DMS153 treated with DMSO at 0.1 percent for 48 hours (cell line): ENCODE data around the gene PPFIA2.

Experiments used
- DNase-seq: peaks from one replicate; lab custom pipeline; 2025; ENCODE audit not compliant: unreplicated experiment; lab: John Stamatoyannopoulos, UW

The PPFIA2 gene

DNA sequence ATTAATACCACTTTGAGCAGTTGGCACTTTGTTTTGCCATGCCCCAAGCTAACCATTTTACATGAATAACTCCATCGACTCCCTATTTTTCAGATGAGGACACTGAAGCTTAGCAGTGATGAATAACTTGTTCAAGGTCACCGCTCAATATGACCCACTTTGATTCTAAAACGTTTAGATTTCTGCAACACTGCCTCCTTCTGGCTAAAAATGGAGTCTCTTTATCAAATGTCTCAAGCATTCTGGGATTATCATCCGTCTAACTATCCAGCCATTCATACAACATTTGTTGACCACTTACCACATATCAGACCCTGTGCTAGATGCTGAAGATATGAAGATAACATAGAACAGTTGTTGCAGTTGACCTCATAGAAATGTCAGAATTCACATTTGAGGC lies 298.0 kb downstream of the PPFIA2 start:
- no peak for DNase-seq

DNA sequence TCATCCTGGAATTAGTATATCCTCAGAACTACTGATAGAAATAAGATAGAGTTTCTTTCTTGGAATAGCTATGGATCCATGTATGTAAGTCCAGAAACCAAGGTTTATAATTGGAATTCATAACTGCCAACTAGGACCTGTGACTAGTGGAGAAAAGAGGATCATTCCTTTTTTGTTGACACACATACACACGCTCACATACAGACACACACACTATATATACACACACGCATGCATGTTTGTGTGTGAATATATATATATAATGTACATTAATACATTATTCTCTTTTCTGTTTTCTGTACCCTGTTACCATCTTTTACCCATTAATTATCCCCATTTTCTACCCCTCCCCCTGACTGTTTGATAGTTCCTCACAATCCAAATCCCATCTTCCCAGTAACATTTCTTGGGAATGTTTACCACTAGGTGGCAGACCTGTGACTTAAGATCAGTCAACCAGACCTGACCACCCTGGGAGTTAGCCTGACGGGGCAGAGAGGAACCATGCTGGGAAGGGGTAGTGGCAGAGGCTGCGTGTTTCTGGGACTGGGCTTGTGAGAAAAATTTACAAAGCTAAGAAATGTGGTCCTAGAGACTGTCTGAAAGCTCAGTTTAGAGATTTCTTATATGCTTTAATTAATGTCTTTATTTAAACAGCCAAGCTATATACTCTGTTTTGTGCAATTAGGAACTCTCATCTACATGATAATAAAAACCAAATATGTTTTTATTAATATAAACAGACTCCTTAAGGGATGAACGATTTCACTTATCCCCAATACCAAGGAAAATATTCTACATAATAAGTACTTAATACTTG lies 308.0 kb downstream of the PPFIA2 start:
- peak; percentile 34 for DNase-seq

DNA sequence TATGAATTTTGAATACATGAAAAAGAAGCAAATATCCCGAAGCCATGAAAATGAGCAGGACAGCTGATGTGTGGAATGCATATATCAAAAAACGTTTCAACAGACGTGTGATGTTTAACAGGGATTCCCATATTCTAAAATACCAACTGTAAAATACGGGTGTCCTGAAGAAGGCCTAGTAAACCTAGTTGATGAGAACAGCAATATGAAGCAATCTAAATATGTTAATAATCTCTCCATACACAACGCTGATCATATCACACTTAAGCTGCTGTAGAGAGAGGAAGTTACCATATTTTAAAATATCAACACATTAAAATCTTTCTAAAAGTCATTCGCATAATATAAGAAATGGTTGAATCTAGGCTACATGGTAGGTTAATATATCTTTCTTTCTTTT lies 317.5 kb downstream of the PPFIA2 start:
- no peak for DNase-seq

DNA sequence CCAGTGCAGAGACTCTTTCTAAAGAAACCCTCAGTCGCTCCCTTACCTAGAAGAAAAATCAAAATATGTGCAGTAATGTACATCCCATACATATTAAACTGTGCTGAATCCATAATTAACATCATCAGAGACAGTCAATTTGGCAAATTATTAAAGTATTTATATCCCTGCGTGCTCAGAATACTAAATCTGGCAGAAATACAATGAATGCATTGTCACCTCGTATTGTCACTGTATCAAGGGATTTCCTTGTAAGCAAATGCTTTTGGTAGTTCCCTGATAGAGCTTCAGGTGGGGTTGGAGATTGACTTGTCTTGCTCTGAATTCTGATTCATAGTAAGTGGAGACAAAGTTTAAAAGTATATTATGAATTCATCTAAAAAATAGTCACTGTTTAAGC lies 319.1 kb downstream of the PPFIA2 start:
- no peak for DNase-seq

DNA sequence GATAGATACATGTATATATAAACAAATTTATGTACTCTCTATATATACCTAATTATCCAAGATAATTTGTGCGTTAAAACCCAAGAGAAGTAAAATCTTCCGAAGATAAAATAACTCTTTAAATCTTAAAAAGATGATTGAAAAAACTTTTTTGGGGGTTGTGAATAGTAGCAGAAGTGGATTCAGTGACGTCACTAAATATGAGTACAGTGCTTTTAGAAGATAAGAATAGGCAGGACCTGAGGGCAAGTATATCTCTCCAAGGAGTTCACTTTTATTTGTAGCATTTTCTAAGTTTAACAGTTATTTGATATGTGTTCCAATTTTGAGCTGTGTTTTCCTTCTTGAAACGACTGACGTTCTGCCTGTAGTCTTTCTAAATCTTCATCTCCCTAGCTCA lies 319.8 kb downstream of the PPFIA2 start:
- no peak for DNase-seq

DNA sequence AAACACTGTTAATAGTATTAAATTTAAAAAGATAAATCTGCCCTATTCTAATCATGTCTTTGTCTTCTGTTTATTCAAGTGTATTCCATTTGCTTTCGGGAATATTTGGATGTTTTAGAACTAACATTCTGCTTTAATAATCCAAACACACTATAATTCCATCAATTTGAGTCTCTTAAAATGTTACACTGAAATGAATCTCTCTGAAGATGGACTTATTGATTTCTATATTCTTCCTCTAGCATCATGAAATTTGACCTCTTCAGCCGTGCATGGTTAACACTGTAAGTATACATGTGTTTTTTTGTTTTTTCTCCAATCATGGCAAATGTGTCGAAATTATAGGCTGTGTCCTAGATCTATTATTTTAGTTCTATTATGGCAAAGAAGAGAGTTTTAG lies 342.1 kb downstream of the PPFIA2 start:
- no peak for DNase-seq

DNA sequence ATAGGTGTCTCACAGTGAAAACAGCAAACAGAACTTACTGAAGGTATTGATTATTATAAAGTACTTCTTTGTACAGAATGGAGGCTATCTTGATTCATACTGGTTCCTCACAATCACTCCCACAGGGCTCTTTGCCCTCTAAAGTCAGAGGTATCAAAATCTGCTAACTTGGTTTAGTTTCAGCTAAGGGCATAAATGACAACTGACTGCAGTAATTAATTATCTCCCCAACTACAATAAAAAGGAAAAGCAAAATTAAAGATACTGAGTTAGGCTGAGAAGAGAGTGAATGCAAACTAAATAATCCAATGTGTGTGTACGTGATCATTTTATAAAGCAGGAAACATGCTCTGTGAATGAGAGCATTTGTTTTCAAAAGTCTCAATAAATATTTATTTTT lies 342.6 kb downstream of the PPFIA2 start:
- no peak for DNase-seq

DNA sequence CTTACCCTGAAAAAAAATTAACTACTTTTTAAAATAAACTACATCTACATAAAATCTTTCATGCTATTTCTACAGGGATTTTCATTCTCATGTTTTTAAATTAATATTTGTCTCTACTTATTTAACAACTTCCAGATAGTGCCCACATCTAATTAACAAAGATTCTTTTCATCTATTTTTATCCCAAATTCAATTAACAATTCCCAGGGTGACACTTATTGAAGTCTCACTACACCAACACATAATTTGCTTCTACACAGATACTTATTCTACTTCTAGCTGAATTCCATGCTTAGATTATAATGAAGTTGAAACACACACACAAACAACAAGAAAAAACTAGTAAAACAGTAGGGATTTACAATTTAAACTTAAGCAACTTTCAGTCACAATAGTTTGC lies 344.7 kb downstream of the PPFIA2 start:
- no peak for DNase-seq

DNA sequence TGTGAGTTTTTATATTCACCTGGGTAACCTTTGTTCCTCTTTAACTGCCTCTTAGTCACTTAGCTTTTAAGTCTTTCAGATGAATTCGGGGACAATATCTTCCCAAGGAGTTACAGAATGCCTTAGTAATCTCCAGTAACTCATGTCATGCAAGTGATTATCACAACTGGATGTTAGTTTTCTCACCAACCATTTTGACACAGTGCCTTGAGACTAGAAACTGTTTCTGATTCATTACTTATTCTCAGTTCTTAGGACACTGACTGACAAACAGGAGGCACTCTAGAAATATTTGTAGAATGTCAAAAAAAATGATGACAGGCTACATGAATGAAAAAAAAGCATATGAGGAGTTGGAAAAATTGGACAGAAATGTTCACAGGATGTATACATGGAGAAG lies 346.2 kb downstream of the PPFIA2 start:
- DNase-seq: no peak

DNA sequence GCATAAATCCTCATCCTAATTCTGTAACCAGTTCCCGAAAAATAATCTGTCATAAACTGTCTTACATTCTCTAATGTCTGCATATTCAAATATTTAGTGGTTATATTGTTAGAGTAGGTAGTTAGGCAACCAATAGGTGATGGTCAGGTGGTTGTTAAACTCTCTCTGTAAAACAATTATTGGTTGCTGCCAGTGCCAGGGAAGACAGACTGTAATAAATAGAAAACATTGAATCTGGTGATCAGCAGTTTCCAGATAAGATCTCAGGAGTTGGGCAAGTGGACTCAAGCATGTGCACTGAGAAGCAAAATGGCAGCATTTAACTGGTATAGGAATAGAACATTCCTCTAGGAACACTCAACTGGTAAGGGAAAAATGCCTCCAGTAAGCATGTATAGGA lies 355.8 kb downstream of the PPFIA2 start:
- no peak for DNase-seq

DNA sequence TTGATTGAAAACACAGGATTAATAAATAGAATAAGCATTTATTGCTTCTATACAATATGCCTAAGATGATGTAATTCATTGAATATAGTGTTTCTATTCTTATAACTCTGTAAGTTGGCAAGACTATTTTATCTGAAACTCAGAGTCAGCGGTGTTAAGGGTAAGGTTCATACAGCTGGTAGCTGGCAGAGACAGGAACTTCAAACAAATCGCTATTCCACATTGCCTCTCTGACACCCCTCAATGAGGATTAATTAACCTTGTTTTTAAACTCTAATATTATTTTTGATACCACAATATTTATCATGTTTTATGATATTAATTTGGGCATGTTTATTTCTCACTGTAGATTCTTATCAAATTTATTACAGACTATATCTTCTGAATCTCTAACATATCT lies 357.9 kb downstream of the PPFIA2 start:
- no peak for DNase-seq

DNA sequence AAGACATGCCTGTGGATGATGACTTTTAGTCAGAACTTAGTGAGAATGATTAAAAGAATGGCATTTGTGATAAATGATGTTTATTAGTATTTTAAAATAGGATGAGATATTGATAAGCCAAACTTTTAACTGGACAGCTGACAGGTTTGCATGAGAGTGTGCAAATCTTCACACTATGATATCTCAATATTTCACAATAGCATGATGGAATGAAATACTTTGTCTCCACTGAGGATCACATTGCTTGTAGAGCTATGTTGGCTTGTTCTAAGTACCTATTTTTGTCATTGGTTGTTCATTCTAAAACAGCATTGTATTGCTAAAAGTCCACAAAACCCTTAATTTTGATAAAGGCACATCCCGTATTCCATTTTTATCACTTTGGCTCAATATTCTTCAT lies 359.1 kb downstream of the PPFIA2 start:
- no peak for DNase-seq

DNA sequence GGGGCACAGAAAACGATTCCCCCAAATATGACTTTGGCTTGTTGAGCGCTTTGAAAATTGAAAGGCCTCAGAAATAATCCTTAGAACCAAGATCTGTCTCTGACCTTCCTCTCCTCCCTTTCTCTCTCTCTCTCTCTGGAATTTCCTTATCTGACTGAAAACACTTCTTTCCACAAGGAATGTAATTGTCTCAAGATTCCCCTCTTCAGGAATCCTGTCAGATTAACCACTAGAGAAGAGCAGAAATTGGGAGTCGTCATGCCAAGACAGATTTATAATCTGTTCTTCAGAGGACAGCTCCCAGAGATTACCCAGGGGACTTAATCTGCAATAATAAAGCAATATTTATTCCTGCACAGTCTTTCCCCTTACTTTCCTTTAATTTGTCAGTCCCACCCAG lies 363.7 kb downstream of the PPFIA2 start:
- DNase-seq: no peak

DNA sequence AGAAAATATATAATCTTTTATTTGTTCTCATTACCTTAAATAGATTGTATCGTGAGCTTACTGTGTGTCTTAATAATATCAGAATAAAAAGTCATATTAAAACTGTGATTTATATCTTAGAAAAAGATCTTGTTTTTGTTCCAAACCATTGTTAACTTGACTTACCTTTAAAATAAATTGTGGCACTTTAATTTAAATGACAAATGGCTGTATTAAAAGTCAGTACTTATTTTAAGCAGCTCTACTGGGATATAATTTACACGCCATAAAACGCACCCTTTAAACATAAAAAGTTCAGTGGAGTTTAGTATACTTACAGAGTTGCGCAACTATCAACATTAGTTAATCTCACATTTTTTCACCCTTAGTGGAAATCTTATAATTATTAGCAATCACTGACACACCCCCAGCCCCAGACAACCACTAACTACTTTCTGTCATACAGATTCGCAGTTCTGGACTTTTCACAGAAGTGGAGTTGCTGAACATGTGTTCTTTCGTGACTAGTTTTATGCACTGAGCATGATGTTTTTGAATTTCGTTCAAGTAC lies 369.5 kb downstream of the PPFIA2 start:
- DNase-seq: no peak

DNA sequence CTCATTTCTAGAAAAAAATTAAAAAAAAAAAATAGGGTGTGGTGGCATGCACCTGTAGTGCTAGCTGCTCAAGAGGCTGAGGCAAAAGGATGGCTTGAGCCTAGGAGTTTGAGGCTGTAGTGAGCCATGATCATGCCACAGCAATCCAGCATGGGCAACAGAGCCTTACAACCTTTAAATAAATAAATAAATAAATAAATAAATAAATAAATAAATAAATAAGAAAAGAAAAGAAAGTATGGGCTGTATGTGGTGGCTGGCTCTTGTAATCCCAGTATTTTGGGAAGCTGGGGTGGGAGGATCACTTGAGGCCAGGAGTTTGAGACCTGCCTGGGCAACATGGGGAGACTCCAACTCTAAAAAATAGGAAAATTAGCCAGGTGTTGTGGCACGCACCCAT lies 373.0 kb downstream of the PPFIA2 start:
- DNase-seq: no peak

DNA sequence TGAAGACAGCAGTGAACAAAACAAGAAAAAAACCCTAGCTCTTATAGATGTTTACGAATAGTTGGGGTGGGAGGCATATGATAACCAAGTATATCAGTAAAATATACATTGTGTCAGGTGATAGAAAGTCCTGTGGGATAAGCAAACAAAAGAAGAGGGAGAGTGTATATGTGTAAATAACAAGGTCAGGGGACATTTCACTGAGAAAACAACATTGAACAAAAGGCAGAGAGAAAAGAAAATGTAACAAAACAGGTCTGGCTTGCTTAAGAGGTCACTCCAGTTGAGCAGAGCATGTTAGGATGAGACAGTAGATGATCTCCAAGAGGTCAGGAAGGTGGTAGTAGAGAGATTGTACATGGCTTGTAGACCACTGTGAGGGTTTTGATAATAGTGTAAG lies 377.2 kb downstream of the PPFIA2 start:
- peak; percentile 50 for DNase-seq

DNA sequence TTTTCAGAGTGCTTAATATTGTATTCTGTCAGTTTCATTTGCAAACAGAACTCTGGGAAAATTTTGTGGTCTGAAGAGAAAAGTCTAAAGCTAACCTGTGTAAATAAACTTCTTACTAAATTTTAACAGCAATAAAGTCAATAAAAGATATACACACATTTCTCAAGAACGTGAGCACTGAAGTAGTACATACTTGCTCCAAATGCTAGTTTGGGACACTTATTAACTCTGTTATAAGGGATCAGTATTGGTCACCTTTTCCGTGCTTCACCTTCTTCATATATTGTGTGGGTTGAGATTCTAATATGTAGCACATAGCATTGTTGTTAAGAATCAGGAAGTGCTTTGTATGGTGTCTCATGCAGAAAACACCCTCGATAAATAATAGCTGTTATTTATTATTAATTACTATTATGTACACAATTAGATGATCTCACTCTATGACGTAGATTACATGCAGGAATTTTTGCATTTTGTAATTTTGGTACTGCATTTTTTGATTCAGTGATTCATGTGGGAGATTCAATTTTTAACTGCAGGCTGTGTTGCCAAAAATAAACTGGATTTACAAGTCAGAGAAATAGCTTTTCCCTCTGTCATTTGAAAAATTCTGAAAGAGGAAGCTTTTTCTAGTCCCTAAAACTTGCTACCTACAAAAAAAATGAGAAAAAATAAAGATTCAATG lies 380.4 kb downstream of the PPFIA2 start:
- DNase-seq: no peak

DNA sequence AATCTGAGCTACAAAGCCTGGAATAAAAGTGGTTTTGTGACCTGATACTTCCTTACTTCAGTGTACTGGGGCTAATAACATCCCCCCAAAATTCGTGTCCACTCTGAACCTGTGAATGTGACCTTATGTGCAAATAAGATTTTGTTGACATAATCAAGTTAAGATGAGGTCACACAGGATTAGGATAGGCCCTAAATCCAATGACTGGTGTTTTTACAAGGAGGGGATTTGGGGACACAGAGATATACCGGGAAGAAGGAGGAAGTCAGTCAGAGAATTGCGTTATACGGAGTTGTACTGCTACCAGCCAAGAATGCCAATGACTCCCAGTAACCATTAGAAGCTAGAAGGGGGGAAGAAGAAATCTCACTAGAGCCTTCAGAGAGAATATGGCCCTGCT lies 381.4 kb downstream of the PPFIA2 start:
- DNase-seq: no peak

DNA sequence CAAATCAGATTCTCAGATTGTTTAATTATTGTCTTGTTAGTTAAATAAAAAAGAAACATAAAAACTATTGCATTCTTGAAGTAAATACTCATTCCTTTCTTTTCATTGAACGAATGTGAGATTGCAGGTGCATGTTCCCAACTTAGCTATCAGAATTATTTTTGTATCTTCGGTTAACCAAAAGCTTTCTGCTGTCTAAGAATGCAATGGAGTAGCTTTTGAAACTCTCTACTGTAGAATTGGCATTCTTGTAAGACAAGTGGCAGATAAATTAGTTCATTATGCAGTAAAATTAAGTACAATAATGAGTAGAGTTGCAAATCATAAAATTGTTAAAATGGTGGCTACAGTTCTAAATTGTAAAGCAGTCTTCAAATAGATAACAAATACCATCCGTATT lies 383.2 kb downstream of the PPFIA2 start:
- no peak for DNase-seq

DNA sequence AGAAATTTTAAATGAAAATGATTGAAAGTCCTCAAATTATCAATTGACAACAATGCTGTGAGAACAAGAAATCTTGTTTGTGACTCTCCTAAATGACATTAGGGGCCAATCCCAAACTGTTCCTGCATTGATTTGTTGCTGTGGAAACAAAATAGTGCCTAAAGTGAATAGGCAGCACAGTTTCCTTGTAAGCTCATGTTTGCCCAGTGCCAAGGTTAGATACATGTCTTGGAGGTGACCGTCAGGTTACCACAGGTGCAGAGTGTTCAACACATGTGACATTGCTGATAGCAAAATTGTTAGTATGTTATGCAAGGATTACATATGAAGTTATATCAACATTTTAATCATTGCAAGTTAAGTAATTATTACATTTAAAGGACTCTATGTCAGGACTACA lies 388.7 kb downstream of the PPFIA2 start:
- DNase-seq: no peak

DNA sequence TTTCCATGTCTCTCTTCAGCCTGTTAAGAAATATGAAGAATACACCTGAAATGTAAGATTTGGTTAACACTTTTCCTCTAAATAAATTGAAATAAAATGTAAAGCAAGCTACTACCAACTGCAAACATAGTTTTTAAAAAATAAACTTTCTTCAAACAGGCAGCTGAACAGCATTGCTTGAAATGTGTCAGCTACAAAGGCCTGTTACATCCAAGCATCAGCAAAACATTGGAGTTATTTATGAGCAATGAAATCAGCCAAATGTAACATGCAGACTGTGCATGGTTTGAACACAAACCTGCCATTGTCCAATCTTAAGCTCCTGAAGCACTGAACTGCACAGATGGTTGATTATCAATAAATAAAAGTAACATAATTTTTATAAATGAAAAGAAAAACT lies 390.0 kb downstream of the PPFIA2 start:
- no peak for DNase-seq

DNA sequence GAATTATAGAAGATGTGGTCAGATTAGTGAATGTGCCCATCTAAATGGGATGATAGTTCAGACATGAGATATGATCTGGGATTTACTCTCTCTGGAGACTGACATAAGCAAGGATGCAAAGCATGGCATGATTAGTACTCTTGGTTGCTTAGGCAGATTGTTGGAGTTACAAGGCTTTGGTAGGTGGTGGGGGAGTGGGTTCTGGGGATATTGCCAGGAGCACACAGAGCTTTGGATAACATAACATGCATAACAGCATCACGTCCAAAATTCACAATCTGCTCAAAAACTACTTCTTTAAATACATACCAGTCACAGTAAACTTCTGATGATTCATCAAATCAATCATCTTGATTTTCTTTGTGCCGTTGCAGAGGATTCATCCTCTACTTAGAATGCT lies 393.9 kb downstream of the PPFIA2 start:
- no peak for DNase-seq

DNA sequence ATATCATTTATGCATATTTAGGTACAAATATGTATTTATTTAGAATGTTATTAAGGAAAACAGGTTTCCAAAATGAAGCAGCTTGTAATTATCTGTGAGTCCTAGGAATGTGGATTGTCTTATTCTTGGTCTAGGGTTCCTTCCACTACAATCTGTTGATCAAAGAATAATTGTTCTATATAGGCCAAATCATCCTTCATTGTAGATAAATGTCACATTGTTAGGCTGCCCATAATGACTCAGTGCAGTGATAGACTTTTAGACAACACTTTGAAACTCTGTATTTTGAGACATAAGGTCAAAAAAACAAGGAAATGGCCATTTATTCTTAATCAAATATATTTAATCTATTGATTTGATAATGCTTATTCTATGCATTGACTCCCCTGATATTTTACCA lies 398.2 kb downstream of the PPFIA2 start:
- DNase-seq: no peak
